OCI-M1 (cell line): ENCODE data around the gene SMC5.
"Not testable (repeated sequence)": the region's sequence is repeated elsewhere in the genome, so short reads cannot be mapped to it uniquely, and the experiment has no call there.

Experiments
- DNase-seq: peaks from one replicate; lab custom pipeline; 2025; lab: John Stamatoyannopoulos, UW

The SMC5 gene

DNA sequence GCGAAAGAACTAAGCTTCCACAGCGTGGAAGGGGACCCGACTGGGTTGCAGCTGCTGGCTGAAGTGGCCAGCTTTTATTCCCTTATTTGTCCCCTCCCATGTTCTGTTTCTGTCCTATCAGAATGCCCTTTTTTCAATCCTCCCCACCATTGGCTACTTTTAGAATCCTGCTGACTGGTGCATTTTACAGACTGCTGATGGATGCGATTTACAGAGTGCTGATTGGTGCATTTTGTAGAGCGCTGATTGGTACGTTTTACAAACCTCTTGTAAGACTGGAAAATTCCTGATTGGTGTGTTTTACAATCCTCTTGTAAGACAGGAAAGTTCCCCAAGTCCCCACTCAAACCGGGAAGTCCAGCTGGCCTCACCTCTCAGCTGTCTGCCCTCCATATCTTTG lies 105.0 kb downstream of the SMC5 start:
- no peak for DNase-seq

GRCh38 chr9:70367305-70367930 lies 108.6 kb downstream of the SMC5 start:
- DNase-seq = no peak

DNA sequence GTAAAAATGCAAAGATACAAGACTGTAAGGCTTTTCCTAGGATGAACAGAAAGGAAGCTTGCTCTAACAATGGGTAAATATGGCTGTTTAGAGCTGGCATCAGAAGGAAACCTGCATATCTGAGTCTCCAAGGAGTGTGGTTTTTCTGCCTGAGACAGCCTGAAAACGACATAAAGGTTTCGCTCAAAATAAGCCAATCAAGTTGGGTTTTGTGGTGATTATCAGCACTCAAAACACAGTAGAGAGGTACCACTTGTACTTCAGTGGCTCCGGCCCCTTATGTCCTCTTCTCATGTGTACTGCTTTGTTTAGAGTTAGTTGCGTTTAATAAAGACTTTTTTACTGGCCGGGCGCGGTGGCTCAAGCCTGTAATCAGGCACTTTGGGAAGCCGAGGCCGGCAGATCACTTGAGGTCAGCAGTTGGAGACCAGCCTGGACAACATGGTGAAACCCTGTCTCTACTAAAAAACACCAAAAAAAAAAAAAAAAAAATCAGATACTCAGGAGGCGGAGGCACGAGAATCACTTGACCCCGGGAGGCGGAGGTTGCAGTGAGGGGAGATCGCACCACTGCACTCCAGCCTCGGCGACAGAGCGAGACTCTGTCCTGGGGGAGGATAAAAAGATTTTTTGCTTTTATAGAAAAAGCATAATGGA lies 116.3 kb downstream of the SMC5 start:
- DNase-seq = no peak

DNA sequence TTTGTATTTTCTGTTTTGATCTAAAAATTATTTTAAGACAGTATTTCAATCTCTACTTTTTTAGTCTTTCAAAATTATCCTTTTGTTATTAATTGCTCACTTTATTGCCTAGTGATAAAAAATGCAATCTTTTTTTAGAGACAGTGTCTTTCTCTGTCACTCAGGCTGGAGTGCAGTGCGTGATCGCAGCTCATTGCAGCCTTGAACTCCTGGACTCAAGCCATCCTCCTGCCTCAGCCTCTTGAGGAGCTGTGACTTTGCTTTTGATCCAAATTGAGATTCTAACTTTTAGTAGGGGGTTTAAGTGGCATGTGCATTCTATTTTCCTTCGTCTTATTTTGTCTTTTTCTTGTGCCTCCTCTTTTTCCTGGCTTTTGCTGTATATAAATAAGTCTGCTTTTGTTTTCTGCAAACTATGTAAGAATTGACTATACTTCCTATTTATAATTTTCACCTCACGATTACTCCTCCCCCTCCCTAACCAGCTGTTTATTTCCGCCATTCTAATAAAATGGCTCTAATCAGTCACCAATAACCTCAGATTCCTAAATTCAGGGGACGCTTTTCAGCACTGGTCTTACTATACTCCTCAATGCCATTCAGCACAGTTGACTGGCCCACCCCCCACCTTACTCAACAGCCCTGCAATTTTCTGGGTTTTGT lies 123.4 kb downstream of the SMC5 start:
- DNase-seq = no peak

- no peak for DNase-seq
These were observed 124.2 kb downstream of the SMC5 start for GRCh38 chr9:70382709-70383605.

GRCh38 chr9:70385426-70385825 lies 126.6 kb downstream of the SMC5 start:
- DNase-seq = no peak

DNA sequence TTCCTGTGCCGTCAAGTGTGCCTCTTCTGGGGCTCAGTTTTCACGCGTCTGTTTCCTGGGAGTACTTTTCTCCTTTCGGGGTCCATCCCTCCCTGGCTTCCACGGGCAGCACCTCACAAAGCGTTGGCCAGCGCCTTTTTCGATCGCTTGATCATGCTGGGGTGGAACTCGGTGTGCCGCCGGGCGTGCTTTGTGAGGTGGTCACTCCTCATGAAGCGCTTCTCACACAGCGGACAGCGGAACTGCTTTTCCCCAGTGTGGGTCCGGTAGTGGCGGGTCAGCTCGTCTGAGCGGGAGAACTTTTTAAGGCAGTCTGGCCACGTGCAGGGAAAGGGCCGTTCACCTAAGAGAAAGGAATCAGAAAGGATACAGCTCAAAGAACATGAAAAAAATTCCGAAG lies 128.9 kb downstream of the SMC5 start:
- no peak for DNase-seq

GRCh38 chr9:70389188-70389587 lies 130.4 kb downstream of the SMC5 start:
- no peak for DNase-seq

GRCh38 chr9:70389621-70390266 lies 131.0 kb downstream of the SMC5 start:
- no peak for DNase-seq

GRCh38 chr9:70390933-70391341 lies 132.2 kb downstream of the SMC5 start:
- no peak for DNase-seq

GRCh38 chr9:70392189-70392588 lies 133.4 kb downstream of the SMC5 start:
- DNase-seq = peak; percentile 48

- DNase-seq = no peak
These were observed 134.1 kb downstream of the SMC5 start for GRCh38 chr9:70392850-70393249.

GRCh38 chr9:70395652-70396051 lies 136.9 kb downstream of the SMC5 start:
- DNase-seq = no peak

DNA sequence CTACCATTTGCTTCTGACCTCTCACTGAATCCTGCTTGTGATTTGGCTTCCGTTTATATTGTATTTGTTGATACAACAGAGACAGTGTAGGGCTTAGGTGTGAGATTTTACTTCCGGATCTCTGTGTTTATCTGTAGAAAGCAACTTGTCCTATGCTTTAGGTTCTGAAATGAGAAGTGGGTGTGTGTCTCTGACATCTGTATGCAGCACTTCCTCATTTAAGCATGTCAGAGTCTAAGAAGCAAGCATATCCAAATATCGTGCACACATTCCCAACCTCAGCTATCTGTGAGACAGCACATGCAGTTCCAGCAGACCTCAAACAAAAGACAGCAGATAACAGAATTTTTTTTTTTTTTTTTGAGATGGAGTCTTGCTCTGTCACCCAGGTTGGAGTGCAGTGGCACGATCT lies 139.4 kb downstream of the SMC5 start:
- peak; percentile 98 for DNase-seq

DNA sequence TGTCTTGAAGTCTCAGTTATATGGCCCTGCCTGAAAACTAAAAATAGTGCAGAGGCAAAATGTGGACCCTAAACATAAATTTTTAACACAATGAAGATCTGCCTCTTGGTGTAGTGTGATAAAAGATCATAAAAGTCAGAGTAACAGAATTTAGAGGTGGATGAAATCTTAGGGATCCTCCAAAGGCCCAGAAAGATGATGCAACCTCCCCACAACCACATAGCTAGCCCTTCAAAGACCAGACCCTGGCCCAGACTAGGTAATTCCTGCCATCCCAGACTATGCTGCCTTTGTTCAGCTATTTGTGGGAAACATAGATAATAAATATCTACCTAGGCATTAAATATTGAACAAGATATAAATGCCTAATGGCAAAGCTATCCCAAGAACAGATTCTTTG lies 140.4 kb downstream of the SMC5 start:
- DNase-seq = peak; percentile 64

DNA sequence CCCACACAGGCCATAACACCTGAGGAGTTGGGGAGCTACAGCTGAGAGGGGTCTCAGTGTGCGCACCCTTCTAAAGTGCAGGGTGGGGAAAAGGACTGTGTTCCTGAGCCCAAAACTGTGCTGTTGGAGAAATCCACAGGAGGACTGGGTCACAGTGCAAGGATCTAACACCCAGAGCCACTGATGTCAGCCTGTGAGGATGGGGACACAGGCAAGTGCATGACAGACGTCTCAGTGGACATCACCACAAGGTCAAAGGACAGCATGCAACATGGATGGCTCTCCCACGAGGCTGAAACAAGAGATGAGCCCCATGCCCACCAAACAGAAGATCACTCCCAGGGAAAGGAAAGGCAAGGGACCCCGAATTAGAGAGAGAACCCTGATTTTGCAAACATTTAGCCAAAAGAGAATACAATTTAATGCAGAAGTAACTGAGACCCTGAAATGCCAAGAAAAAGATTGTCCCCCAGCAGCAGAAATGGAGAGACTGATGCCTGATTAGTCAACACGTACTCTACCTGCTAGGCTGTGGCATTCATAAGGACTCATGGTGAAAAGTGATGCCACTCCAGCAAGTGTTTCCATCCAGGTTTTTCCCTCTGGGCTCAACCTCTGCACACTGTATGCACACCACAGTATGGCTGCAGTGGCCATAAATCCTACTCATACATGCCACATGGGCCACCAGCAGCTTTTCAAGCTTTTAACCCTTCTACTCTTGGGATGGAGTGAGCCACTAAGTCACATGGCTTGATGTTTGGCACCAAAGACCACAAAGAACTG lies 141.5 kb downstream of the SMC5 start:
- no peak for DNase-seq

DNA sequence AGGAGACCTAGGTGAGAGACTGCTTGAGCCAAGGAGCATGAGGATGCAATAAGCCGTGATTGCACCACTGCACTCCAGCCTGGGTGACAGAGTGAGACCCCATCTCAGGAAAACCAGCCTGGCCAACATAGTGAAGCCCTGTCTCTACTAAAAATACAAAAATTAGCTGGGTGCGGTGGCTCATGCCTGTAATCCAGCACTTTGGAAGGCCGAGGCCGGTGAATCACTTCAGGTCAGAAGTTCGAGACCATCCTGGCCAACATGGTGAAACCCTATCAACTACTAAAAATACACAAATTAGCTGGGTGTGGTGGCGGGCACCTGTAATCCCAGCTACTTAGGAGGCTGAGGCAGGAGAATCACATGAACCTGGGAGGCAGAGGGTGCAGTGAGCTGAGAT lies 142.5 kb downstream of the SMC5 start:
- not testable (repeated sequence) for DNase-seq

- no peak for DNase-seq
These were observed 143.4 kb downstream of the SMC5 start for GRCh38 chr9:70402213-70402612.

GRCh38 chr9:70403166-70403565 lies 144.4 kb downstream of the SMC5 start:
- DNase-seq = no peak

DNA sequence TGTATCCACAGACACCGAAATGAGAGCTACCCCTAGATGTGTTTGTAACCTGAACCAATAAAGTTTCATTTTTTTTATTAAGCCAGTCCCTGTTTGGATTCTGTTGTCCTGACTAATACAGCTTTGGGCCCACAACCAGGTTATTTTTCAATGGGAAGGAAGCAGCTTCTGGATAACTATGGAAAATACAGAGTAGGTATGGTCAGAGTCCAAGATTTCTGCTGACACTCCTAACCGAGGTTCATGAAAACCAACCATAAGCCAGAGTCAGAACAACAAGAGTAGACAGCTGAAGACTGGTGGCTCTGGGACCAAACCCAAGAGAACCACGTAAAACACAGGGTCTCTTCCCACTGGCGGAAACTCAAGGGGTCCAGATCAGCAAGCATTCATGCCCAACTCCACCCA lies 144.8 kb downstream of the SMC5 start:
- DNase-seq = no peak

GRCh38 chr9:70404261-70404660 lies 145.5 kb downstream of the SMC5 start:
- DNase-seq = no peak
